GM08714 (cell line): Measurements from ENCODE around the gene IKZF4.
"Not testable (repeated sequence)": the region's sequence is repeated elsewhere in the genome, so short reads cannot be mapped to it uniquely, and the experiment has no call there.

Experiments
- H3K4me3 ChIP-seq: fragments of 200-500 bp; sonication (Bioruptor generic); 2 replicates; pipeline ENCODE4 v1.5.1; 2014; ENCODE audit warnings: mild to moderate bottlenecking, low read length, inconsistent platforms
- ZNF274 ChIP-seq: IDR thresholded peaks from 2 replicates; pipeline ENCODE4 v1.6.1; 2012; ENCODE audit warnings: mild to moderate bottlenecking, low read depth, low read length

The IKZF4 gene

DNA sequence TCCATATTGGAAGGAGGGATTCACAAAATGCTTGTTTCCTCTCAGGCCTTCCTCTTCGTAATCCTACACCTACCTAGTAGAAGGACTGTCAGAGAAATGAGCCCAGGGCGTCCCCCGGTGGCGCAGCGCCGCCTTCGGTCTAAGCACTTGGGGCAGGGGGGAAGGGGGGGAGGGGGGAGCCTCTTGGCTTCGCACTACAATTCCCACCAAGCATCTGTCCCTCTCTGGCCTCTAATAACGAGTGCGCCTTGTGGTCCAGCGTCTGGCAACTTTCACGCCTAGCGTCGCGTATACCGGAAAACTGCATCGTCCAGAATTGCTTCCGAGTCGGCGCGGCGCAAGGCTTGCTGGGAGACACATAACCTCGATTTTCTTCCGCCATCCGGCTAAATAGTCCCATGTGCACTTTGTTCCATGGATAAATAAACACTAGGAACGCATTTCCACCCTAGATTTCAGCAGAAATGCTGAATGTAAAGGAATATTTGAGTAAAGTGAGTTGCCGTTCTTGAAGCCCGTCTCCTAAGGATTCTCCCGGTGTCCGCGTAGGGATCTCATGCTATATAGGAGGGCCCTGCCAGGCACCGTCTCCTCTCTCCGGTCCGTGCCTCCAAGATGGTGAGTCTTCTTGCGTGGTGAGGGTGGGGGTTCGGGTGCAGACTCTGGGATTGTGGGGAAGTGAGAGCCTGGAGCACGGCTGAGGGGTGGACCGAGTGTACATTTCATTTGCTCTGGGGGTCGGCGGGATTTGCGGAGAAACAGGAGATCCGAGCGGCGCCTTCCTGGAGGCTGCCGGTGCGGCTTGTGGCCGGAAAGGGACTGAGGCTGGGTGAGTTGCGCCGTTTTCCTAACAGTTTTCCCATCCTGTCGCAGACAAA, 20.9 kb downstream of the IKZF4 start, which contains the start of gene RPS26:
Gene RPS26 (plus strand): TSS at position 367 of the 878 bp plus-strand sequence. CDS start 249 bp downstream, at position 616.
- peak within 1 kb of the TSS; percentile 68 for H3K4me3 ChIP-seq
- TF ChIP-seq ZNF274: no peak

- peak overlapping the region; percentile 68 for H3K4me3 ChIP-seq
These were observed 21.6 kb downstream of the IKZF4 start for GRCh38 chr12:56042430-56042813.

GRCh38 chr12:56042843-56043242, 22.0 kb downstream of the IKZF4 start:
- no peak for TF ChIP-seq ZNF274
- H3K4me3 ChIP-seq: peak overlapping the region; percentile 68

DNA sequence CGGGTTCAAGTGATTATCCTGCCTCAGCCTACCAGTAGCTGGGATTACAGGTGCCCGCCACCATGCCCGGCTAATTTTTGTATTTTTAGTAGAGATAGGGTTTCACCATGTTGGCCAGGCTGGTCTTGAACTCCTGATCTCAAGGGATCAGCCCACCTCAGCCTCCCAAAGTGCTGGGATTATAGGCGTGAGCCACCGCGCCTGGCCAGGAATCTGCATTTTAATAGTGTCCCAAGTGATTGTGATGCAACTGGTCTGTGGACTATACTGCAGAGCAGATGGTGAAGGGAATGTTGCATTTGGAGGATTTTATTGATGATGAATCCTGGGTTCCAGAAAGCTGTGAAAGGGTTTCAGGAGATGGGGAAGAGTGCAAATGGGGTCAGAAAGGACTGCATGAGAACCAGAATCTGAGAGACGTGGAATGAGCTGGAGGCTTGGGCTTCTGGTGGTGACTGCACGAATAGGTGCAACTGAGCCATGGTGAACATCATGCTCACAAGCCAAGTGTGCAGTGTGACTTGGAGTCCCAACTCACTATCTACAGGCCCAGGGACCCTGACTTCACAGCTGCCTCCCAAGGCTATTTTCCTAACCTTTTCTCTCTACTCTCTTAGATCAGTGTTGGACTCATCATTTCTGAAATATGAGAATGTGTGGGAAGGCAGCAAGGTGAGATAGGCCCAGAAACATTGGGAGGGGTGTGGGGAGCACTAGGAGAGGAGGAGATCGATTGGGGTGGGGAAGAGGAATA, 25.4 kb downstream of the IKZF4 start:
- no peak overlapping the region for H3K4me3 ChIP-seq
- no peak for TF ChIP-seq ZNF274

- H3K4me3 ChIP-seq: no peak overlapping the region
- TF ChIP-seq ZNF274: no peak
These were observed 32.6 kb downstream of the IKZF4 start for GRCh38 chr12:56053407-56053893.

DNA sequence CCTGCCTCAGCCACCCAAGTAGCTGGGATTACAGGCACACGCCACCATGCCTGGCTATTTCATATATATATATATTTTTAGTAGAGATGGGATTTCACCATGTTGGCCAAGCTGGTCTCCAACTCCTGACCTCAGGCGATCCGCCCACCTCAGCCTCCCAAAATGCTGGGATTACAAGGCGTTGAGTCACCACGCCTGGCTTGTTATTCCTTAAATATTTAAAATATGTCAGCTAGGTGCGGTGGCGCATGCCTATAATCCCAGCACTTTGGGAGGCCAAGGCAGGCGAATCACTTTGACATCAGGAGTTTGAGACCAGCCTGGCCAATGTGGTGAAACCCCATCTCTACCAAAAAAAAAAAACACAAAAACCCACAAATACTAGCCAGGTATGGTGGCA, 39.1 kb downstream of the IKZF4 start:
- not testable (repeated sequence) for H3K4me3 ChIP-seq

GRCh38 chr12:56061982-56062381, 41.1 kb downstream of the IKZF4 start:
- no peak for TF ChIP-seq ZNF274
- H3K4me3 ChIP-seq: no peak overlapping the region

DNA sequence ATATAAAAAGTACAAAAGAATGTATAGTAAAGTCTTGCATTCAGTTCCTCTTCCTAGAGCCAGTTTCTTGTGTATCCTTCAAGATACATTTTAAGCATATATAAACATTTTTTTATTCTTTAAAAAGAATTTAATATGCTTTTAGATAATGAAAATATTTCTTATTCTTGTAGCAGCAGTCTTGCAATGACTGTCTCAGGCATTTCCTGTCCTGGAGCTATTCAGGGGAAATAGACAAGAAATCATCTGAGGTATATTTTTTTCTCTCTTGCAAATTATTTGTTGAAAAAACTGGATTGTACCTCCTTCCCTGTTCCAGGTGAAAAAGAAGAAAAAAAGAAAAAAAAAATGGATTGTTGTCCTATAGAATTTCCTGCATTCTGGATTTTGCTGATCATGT, 42.2 kb downstream of the IKZF4 start:
- H3K4me3 ChIP-seq: no peak overlapping the region
- no peak for TF ChIP-seq ZNF274

DNA sequence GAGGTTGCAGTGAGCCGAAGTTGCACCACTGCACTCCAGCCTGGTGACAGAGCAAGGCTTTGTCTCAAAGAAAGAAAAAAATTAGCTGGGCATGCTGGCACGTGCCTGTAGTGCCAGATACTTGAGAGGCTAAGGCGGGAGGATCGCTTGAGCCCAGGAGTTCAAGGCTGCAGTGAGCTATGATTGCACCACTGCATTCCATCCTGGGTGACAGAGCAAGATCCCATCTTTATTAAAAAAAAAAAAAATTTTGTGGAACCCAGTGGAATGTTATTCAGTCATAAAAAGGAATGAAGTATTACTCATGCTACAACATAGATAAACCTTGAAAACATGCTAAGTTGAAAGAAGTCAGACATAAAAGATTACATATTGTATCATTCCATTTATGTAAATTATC, 50.8 kb downstream of the IKZF4 start:
- no peak overlapping the region for H3K4me3 ChIP-seq
- TF ChIP-seq ZNF274: no peak

DNA sequence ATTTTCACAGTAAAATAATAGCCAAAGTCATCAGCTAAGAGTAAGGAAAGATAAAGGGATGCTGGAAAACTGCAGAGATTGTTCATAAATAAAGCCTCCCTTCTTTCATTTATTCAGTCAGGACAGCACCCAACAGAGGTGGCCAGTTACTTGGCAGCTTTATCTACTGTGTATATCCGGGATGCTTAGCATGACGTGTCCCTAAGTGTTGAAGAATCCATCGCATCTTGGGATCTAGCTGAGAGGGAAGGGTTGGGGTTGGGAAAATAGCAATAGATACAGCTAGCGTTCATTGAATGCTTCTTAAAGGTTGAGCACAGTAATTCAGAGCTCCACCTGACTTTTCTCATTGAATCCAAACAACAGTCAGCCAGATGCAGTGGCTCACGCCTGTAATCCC, 53.6 kb downstream of the IKZF4 start:
- TF ChIP-seq ZNF274: no peak

DNA sequence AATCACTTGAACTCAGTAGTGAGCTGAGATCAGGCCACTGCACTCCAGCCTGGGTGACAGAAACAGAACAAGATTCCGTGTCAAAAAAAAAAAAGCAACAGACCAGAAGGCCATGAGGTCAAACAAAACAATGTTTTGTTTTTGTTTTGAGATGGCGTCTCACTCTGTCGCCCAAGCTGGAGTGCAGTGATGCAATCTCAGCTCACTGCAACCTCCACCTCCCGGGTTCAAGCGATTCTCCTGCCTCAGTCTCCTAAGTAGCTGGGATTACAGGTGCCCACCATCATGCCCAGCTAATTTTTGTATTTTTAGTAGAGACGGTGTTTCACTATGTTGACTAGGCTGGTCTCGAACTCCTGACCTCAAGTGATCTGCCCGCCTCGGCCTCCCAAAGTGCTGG, 57.1 kb downstream of the IKZF4 start:
- H3K4me3 ChIP-seq: not testable (repeated sequence)

More for the DNA sequence above, 53.6 kb downstream of the IKZF4 start:
- H3K4me3 ChIP-seq: no peak overlapping the region

GRCh38 chr12:56078427-56078826, 57.6 kb downstream of the IKZF4 start:
- no peak for TF ChIP-seq ZNF274
- no peak overlapping the region for H3K4me3 ChIP-seq

DNA sequence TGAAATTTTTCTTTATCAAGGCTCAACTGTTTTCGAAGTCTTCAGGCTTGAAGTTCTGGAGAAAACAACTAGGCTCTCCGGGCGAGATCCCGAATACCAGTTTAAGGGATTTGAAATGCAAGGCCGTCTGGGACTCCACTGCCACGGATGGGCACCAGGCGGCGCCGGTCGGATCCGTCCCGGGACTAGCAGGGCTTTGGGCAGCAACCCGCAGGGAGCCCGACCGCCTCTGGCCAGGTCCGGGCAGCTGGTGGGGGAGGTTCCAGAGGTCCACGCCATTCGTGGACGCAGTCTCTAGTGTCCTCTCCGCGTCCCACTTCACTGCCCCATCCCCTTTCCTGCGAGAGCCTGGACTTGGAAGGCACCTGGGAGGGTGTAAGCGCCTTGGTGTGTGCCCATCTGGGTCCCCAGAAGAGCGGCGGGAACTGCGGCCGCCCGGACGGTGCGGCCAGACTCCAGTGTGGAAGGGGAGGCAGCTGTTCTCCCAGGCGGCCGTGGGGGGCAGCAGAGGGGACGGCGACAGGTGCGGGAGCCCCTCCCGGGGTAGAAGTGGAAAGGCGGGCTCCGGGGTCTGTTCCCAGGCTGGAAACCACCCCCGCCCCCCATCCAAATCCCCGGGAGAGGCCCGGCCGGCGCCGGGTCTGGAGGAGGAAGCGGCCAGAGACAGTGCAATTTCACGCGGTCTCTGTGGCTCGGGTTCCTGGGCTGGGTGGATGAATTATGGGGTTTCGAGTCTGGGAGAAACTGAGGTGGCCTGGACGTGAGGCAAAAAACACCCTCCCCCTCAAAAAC, 58.3 kb downstream of the IKZF4 start:
- H3K4me3 ChIP-seq: peak overlapping the region; percentile 45; the same call in 1 of the 2 replicates
- TF ChIP-seq ZNF274: no peak

- no peak for TF ChIP-seq ZNF274
- H3K4me3 ChIP-seq: peak within 1 kb of the TSS; percentile 45; the same call in 1 of the 2 replicates
These were observed 59.1 kb downstream of the IKZF4 start, which contains the start of gene ERBB3 for GRCh38 chr12:56079723-56080555. ERBB3 (plus strand) TSS chr12:56080165; CDS start chr12:56080301, 136 bp downstream.
